ENCODE data around the gene MEIS2. TPM values are rescaled to one million over a fixed set of nuclear protein-coding genes. Genes with fewer than 3 reads are reported as not detected.

The MEIS2 gene
- total and polyA plus RNA-seq, 2 of the 13 experiments (the other 11 are each of a cell fraction or from before 2014, with no cell fraction given) = 10.7 to 12.4 TPM

- no peak overlapping the region for H2AFZ ChIP-seq (ENCODE audit: low read length)
- no peaks in the 10 kb centered on the region for H3K9me3 ChIP-seq (ENCODE audit: low read length)
- H3K79me2 ChIP-seq (ENCODE audit: insufficient read depth, low read length) = peaks cover 6% of the 10 kb centered on the region
- H3K9ac ChIP-seq (ENCODE audit: insufficient read depth, low read depth, low read length) = no peak overlapping the region
- intact Hi-C loops (cut with micrococcal nuclease; ENCODE audit: unreplicated experiment) = loop anchor here (5.0 kb wide), 1 partner anchor 39 kb away; no protein-coding TSS in a partner anchor
- peaks cover 0 to 23% of the 10 kb centered on the region in 2 experiments for H3K36me3 ChIP-seq (replicated peaks in 1 of 2; ENCODE audit: control insufficient read depth in 1 of 2, insufficient read depth in 2 of 2, low read length in 2 of 2)
- ChIA-PET CTCF (ENCODE audit: low intra/inter-chr PET ratio, low total read pairs) (no interaction called here), POLR2A (no interaction called here)
- H3K27ac ChIP-seq (ENCODE audit: extremely low read length, insufficient read depth, low read length) = no peak overlapping the region
- no peaks in the 10 kb centered on the region for H4K20me1 ChIP-seq (ENCODE audit: insufficient read depth, low read length)
- H3K4me2 ChIP-seq (ENCODE audit: low read depth, low read length) = no peak overlapping the region
- peaks cover 40% of the 10 kb centered on the region for H3K4me1 ChIP-seq (ENCODE audit: insufficient read depth, low read length)
- DNase-seq (ENCODE audit: low spot score) (no peak), FAIRE-seq (no peak), ATAC-seq (no peak)
- H3K4me3 ChIP-seq (replicated peaks in 1 of 3; ENCODE audit: insufficient read depth in 1 of 3, low read depth in 2 of 3, low read length in 3 of 3) = no peak overlapping the region
- TF ChIP-seq POLR2AphosphoS5 (IDR thresholded peaks at IDR 0.05; ENCODE audit: low read depth, low read length) (no peak), SATB2 (CRISPR knock-in tag; IDR thresholded peaks at IDR 0.05) (no peak), ZNF564 (CRISPR knock-in tag; IDR thresholded peaks at IDR 0.05) (no peak), ZNF354B (CRISPR knock-in tag; IDR thresholded peaks at IDR 0.05) (no peak), SALL1 (CRISPR knock-in tag; IDR thresholded peaks at IDR 0.05) (no peak), SKI (IDR thresholded peaks at IDR 0.05; ENCODE audit: partially characterized antibody) (no peak), CREB3 (CRISPR knock-in tag; IDR thresholded peaks at IDR 0.05) (no peak), TARDBP (CRISPR knock-in tag; IDR thresholded peaks at IDR 0.05) (no peak)
- BruUV-seq (replicated peaks) = no TSS peak
- WGBS (ENCODE audit: low lambda C conversion rate) = 94% methylated on average over 1 of the region's 1 CpG
- in situ Hi-C loops (cut with HindIII; ENCODE audit: extremely low pct_ligation_motif_present, low pct_unique_long_range_greater_than_20kb) = no loop called here
- no peaks in the 10 kb centered on the region for H3K27me3 ChIP-seq (ENCODE audit: control insufficient read depth in 1 of 2, insufficient read depth in 2 of 2, low read length in 2 of 2)
These were observed 13.8 kb downstream of the MEIS2 start for GRCh38 chr15:37086521-37086920.

- TF ChIP-seq HNRNPLL (IDR thresholded peaks at IDR 0.05; ENCODE audit: low read depth, low read length, poor library complexity, severe bottlenecking) (no peak), ZNF180 (CRISPR knock-in tag; IDR thresholded peaks at IDR 0.05; ENCODE audit: borderline replicate concordance, low read depth) (no peak), ZMAT5 (CRISPR knock-in tag; IDR thresholded peaks at IDR 0.05; ENCODE audit: borderline replicate concordance, low read depth) (no peak), MTA3 (CRISPR knock-in tag; IDR thresholded peaks at IDR 0.05) (no peak), MED1 (CRISPR knock-in tag; IDR thresholded peaks at IDR 0.05) (no peak), CCDC6 (CRISPR knock-in tag; IDR thresholded peaks at IDR 0.05) (no peak), HCFC1 (IDR thresholded peaks at IDR 0.05; ENCODE audit: low read depth, low read length) (no peak), NRL (CRISPR knock-in tag; IDR thresholded peaks at IDR 0.05; ENCODE audit: borderline replicate concordance) (no peak)
- H3K27ac ChIP-seq (ENCODE audit: extremely low read length, insufficient read depth, low read length) = no peak overlapping the region
- ChIA-PET POLR2A (no interaction called here), CTCF (ENCODE audit: low intra/inter-chr PET ratio, low total read pairs) (no interaction called here)
- no peak overlapping the region for H2AFZ ChIP-seq (ENCODE audit: low read length)
- H3K9ac ChIP-seq (ENCODE audit: insufficient read depth, low read depth, low read length) = no peak overlapping the region
- H3K4me1 ChIP-seq (ENCODE audit: insufficient read depth, low read length) = peaks cover 36% of the 10 kb centered on the region
- no TSS peak for BruUV-seq (replicated peaks)
- H3K27me3 ChIP-seq (ENCODE audit: control insufficient read depth in 1 of 2, insufficient read depth in 2 of 2, low read length in 2 of 2) = no peaks in the 10 kb centered on the region
- in situ Hi-C loops (cut with HindIII; ENCODE audit: extremely low pct_ligation_motif_present, low pct_unique_long_range_greater_than_20kb) (no loop called here), intact Hi-C loops (cut with micrococcal nuclease; ENCODE audit: unreplicated experiment) (loop anchor here (5.0 kb wide), 1 partner anchor 39 kb away; no protein-coding TSS in a partner anchor)
- 89% methylated on average over 3 of the region's 3 CpGs for WGBS (ENCODE audit: low lambda C conversion rate)
- FAIRE-seq (no peak), DNase-seq (ENCODE audit: low spot score) (no peak), ATAC-seq (no peak)
- peaks cover 6% of the 10 kb centered on the region for H3K79me2 ChIP-seq (ENCODE audit: insufficient read depth, low read length)
- no peak overlapping the region for H3K4me3 ChIP-seq (replicated peaks in 1 of 3; ENCODE audit: insufficient read depth in 1 of 3, low read depth in 2 of 3, low read length in 3 of 3)
- no peak overlapping the region for H3K4me2 ChIP-seq (ENCODE audit: low read depth, low read length)
- H3K9me3 ChIP-seq (ENCODE audit: low read length) = no peaks in the 10 kb centered on the region
- peaks cover 0 to 23% of the 10 kb centered on the region in 2 experiments for H3K36me3 ChIP-seq (replicated peaks in 1 of 2; ENCODE audit: control insufficient read depth in 1 of 2, insufficient read depth in 2 of 2, low read length in 2 of 2)
- no peaks in the 10 kb centered on the region for H4K20me1 ChIP-seq (ENCODE audit: insufficient read depth, low read length)
These were observed 14.2 kb downstream of the MEIS2 start for GRCh38 chr15:37086120-37086519.

Data from HepG2 (cell line).